GM21576 (cell line): ENCODE results near the gene RSPH10B2.
"Not testable (repeated sequence)": the region's sequence is repeated elsewhere in the genome, so short reads cannot be mapped to it uniquely, and the experiment has no call there.

Experiments used
- ATAC-seq: cut with Tn5 transposase; IDR thresholded peaks from one replicate; pipeline ENCODE4 v1.9.1; 2021; ENCODE audit warnings: mild to moderate bottlenecking, moderate library complexity; ENCODE audit not compliant: unreplicated experiment

Gene RSPH10B2

DNA sequence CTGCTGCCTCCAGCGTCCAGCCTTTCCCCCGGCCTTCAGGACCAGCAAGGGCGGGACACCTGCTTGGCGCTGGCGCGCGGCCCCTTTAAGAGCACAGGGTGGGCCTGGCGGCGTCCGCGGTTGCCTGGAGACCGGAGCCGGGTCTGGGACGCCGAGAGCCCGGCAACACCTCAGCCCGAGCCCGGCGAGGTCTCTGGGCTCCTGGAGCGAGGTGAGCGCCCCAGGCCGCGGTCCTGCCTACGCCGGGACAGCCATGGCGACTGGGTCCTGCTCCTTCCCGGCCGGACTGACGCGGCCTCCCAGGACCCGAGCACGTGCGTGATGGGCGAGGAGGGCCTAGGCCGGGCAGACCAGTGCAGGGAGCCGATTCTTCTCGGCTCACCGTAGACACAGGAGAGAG is at the start of gene RSPH10B2:
Gene RSPH10B2 (plus strand): TSS at position 140 of the 400 bp plus-strand sequence. CDS start 3,575 bp downstream, outside the sequence.
- not testable (repeated sequence) for ATAC-seq

DNA sequence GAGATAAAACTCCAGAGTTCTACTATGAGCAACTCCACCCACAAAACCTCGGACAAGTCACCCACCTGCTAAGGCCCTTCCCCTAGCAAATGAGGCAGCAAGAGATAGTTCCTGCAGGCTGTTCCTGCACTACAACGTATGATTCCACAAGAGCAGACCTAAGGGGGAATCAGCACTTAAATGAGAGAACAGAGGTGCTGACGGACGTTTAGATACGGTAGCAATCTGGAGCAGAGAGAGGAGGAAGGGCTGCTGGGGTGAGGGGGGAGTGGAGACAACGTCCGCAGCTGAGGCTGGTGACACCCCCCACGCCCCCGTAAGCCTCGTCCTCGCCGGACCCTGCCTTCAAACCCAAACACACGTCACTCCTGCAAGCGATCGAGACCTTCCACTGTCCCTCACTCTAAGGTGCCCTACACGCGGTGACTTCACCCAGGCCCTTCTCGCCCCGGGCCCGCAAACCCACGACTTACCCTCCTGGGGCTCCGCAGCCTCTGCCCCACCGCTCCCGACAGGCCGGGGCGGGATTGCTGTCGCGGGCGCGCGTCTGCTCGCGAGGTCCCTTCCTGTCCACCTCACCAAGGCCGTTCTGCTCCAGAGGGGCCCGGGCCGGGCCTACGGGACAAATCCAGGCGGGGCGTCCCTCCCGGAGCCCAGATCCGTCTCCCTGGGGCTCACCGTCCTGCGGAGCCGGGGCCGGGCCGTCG is 47.8 kb upstream of the RSPH10B2 start:
- peak; percentile 24 for ATAC-seq

DNA sequence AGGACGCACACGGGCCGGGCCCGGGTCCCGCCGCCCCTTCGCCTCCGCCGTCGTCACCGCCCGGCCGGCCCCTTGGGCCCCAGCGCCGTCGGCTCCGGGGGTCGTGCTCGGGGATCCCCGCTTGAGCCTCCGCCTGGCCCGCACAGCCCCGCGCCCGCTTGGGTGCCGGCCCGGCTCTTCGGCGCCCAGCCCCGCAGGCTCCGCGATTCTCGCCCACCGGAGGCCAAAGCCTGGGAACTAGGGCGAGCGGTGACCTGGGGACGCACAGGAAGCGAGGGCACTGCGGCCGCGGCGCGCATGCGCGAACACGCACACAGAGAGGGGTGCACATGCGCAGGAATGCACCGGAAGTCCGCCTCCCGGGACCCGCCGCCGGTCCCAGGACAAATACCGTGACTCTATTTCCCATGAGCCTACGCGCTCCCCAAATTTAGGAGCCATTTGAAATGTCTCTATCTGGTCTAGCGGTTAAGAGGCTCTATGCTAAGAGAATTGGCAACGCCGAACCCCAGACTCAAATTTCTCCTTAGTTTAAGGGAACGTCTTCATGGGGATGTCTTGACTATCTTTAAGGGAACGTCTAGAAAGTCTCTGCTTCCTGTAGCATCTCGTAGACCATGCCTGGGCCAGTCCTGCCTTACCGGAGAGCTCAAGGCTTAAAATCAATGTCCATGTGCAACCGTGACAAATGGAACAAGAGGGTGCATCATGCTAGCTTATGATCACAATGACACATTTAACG is 47.1 kb upstream of the RSPH10B2 start, which contains the start of gene ZNF12:
Gene ZNF12 (minus strand): TSS at position 282 of the 742 bp plus-strand sequence. CDS start 1,774 bp downstream, outside the sequence.
- peak; percentile 89 for ATAC-seq

DNA sequence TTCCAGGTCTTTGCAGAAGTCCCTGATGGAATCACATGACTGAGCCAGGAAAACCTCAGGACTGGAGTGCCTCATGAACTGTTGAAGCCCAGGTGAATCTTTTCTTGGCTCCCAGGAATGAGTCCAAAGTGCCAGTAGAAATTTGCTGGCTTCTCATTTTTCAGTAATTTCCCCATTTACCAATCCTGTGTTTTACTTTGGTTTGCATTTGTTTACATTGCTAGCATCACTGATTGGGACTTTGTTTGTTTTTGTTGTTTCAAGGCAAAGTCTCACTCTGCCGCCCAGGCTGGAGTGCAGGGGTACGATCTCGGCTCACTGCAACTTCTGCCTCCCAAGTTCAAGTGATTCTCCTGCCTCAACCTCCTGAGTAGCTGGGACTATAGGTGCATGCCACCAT is 45.6 kb upstream of the RSPH10B2 start:
- no peak for ATAC-seq

DNA sequence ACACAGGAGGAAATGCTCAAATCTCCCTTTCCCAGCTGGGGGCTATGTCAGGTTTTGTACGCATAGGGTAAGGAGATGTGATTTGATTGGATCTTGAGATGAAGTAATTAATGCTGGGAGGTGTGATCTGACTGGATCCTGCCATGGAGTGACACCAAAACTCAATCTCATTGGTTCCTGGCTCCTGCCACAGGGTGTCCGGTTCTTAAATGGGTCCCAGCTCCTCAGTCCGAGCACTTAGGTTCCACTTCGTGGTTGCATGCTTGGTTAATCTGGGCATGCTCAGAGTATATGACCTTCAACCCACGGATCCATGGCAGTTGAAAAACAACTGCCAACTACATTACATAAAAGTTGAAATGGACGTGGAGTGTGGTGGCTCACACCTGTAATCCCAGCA is 44.1 kb upstream of the RSPH10B2 start:
- ATAC-seq = no peak

DNA sequence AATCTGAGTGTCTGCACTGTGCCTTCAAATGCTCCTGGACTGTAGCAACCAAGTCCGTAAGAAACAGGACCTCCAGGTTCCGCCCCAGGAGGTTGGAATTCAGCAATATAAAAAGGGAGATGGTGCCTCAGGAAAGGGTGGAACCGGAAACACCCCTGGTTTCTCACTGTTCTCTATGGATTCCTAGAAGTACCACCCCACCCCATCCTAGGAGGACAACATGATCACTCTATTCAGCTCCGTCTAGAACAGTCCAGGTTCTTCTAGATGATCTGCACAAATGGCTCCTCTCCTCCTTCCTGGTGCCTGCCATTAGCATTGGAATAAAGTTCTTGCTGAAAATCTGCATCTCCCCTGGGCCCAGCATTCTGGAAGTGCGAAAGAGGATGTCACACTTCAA is 39.5 kb upstream of the RSPH10B2 start:
- no peak for ATAC-seq

DNA sequence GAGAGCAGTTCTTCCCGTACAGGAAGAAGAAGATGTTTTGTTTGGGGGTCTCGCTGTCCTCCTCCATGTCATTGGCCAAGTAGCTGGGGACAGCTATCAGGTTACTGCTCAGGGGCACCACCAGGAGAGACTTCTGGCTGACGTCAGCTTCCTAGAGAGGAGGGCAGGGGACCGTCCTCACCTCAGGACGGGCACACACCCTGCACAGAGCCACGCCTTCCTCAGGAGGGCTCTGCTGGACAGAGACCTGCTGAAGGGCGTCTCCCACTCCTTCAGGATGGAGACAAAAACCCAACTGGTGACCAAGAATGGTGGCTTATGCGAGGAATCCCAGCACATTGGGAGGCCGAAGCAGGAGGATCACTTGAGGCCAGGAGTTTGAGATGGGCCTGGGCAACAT is 38.0 kb upstream of the RSPH10B2 start:
- ATAC-seq = not testable (repeated sequence)

DNA sequence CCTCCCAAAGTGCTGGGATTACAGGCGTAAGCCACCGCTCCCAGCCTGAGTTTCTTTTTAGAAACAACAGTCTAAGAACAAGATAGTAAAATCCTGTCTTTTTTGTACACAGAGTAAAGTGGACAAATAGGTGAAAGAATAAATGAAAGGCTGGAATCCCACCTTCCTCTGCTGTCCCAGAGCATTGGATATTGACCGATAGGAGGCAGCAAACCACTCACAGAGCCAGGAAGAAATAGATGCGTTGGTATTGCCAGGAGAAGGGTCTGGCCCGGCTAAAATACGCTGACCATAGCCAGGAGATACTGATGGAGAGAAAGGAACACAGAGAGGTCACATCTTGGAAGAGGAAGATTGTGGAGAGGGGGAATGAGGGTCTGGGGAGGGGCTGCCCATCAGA is 35.8 kb upstream of the RSPH10B2 start:
- ATAC-seq = no peak

DNA sequence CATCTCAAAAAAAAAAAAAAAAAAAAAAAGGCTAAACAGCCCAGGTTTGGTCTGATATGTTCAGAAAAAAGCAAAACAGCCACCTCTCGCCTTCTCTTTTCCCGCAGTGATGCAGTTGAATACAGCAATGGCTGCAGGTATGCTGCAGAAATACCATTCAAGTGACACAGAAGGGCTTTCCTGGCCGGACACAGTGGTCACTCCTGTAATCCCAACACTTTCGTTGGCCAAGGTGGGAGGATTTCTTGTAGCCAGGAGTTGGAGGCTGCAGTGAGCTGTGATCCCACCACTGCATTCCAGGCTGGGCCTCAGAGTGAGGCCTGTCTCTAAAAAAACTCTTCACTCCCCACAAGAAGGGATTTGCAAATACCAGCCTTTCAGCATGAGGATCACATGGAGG is 29.6 kb upstream of the RSPH10B2 start:
- ATAC-seq = not testable (repeated sequence)

DNA sequence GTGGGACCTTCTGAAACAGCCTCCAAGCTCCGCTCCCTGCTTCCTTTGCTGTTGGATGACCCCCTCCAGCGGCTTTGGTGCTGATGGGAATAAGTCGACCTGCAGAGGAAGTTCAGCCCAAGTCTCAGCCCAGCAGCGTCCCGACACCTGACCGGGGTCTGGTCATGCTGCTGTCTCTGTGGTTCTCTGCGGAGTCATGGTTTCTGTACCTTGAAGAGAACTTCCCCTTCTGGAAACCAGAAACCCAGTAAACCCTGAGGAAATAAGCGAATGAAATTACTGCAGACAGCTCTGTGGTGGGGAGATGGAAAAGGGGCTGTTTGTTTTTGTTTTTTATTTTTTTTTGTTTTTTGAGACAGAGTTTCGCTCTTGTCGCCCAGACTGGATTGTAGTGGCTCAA is 28.9 kb upstream of the RSPH10B2 start:
- ATAC-seq = peak; percentile 73

DNA sequence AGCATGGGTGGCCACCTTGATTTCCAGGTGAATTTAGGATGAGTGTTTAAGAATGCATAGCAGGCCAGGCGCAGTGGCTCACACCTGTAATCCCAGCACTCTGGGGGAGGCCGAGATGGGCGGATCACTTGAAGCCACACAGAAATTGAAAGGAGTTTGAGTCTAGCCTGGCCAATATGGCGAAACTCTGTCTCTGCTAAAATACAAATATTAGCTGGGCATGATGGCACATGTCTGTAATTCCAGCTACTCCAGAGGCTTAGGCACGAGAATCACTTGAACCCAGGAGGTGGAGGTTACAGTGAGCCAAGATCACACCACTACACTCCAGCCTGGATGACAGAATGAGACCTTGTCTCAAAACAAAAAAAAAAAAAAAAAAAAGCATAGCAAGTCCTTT is 27.6 kb upstream of the RSPH10B2 start:
- not testable (repeated sequence) for ATAC-seq

DNA sequence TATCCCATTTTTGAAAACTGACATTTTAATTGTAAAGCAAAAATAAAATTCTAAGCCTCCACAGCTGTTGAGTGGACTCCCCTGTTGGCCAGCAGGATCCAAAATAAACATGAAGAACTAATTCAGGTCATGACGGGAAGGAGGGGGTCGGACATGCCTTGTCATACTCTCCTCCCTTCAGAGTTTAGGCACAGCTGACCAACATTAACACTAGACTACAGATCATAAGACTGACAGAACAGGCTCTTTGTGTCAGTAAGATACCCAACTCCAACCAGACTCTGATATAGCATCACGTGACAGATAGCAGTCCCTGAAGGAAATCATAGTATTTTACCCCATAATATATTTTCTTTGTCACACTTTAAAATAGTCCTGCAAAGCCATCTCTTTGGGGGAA is 26.2 kb upstream of the RSPH10B2 start:
- ATAC-seq = no peak

DNA sequence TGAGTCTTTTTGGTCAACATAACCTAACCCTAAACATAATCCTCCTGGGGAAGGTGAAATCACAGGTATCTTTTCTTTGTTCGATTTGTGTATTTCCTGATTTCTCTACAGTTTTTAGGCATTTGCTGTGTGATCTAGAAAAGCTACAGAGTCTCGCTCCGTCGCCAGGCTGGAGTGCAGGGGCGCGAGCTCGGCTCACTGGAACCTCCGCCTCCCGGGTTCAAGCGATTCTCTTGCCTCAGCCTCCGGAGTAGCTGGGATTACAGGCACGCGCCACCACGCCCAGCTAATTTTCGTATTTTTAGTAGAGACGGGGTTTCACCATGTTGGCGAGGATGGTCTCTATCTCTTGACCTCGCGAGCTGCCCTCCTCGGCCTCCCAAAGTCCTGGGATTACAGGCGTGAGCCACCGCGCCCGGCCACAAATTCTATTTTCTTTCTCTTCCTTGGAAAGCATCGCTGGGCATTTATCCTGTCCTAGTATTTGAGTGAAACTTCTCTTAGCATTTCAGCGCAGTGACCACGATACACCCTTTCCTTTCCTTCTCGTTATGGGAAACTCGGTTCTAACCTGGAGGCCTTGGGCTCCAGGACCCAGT is 24.9 kb upstream of the RSPH10B2 start:
- ATAC-seq = not testable (repeated sequence)

DNA sequence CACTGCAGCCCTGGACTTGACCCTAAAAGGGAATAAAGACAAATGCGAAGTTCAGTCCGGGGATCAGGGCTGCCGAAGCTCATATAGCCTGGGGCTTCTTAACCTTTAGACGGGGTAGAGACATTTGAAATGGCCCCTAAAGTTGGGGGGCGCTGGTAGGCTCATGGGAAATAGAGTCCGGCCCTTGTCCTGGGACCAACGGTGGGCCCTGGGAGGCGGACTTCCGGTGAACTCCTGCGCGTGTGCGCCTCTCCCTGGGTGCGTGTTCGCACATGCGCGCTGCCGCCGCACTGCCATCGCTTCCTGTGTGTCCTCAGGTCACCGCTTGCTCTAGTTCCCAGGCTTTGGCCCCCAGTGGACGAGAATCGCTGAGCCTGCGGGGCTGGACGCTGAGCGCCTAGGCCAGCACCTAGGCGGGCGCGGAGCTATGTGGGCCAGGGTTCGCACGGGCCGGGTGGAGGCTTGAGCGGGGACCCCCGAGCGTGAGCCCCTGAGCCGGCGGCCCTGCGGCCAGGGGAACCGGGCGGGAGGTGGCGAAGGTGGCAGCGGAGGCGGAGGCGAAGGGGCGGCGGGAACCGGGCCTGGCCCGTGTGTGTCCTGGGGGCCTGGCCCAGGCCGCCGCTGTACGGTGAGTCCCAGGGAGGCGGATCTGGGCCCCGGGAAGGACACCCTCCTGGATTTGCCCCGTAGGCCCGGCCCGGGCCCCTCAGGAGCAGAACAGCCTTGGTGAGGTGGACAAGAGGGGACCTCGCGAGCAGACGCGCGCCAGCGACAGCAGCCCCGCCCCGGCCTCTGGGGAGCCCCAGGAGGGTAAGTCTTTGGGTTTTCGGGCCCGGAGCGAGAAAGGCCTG is 24.2 kb upstream of the RSPH10B2 start:
- peak; percentile 88 for ATAC-seq

DNA sequence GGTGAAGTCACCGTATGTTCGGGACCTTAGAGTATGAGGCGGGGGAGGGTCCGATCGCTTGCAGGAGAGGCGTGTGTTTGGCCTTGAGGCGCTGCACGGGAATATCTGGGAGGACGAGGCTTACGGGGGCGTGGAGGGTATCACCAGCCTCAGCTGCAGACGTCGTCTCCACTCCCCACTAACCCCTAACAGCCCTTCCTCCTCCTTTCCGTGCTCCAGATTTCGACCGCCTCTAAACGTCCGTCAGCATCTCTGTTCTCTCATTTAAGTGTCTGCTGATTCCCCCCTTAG is 23.6 kb upstream of the RSPH10B2 start:
- no peak for ATAC-seq

DNA sequence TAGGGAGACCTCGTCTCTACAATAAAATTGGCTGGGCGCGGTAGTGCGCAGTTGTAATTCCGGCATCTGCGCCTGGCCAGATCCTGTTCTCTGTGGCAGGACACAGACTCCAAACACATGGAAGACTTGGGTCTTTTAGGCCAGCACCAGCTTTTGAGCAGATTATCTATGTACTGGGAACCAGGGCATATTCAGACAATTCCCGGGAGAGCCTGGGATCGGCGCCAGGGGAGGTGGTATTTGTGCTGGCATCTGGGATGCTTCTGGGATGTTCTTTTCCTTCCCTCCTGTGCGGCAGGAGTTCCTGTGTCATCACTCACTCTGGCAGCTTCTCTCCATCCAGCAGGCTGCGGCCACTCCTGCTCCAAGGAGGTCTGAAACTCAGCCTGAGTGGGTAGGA is 15.5 kb upstream of the RSPH10B2 start:
- not testable (repeated sequence) for ATAC-seq

DNA sequence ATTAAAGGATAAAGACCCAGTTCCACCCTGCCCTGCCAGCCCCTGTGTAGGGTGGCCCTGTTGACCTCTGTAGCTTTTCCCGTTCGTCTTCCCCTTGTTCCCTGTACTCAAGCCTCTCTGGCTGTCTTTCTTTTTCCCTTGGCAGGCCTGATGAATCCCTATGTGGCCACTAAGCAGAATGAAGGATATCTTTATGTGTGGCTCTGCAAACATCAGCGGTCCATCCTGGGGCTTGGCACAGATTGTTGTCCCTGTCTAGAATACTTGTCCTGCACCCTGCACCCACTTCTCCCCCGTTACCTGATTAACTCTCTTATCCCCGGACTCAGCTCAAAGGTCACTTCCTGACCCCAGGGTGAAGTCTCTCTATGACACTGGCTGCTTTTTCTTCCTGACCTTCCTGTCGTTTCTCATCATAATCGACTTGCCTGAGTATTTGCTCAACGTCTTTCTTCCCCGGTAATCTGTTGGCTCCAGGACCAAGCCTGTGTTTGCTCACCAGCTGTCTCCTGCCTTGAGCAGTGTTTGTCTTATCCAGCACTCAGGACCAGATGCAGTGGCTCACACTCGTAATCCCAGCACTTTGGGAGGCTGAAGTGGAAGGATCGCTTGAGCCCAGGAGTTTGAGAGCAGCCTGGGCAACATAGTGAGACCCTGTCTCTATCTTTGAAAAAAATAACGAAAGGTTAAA is 9.3 kb upstream of the RSPH10B2 start:
- ATAC-seq = not testable (repeated sequence)

DNA sequence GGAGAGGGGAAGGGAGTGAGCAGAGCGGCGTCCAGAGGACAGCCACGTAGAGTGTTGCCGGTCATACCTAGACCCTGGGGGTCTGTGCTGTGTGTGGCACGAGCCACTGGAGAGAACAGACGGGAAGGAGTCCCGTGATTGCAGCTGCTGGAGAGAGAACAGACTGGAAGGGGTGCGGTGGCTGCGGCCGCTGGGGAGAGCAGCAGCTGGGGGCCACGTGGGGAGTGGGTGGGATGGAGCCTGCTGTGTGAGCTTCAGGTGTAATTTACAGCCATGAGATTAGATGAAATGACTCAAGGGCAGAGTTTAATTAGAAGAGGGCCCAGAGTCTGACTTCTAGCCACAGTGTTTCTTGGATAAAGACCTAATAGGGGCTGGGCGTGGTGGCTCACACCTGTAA is 4.6 kb upstream of the RSPH10B2 start:
- not testable (repeated sequence) for ATAC-seq

DNA sequence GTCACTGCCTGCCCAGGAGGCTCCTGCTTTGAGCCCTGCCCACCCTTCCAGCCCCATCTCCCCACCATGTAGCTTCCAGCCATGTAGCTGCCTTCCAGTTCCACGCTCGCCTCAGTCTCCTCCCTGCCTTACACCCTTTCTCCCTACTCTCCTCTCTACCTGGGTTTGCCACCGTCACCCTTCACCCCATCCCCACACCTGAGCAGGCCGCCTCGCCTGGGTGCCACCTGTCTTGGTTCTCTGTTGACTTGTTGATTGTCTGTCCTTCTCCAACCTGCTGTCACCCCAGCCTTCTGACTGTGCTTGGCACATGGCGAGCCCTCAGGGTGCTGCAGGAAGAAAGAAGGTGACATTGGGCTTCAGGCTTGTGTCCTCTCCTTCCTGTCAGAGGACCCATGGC is 3.7 kb upstream of the RSPH10B2 start:
- not testable (repeated sequence) for ATAC-seq

DNA sequence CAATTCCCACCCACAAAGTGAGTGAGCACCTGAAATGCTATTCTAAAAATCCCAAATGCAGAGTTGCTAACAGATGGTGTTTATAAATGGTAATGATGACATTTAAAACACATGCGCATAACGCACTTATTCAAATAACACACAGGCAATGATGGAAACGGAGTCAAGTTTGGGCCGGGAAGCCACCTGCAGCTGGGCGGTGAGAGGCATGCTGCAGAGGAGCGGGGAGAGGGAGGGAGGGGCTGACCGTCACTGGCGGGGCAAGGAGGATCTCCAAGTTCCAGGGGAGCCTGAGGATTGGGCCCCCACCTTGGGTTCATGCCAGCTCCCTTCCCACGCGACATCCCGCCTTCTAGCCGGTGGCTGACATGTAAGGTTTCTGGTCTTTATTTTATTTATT is 7.3 kb downstream of the RSPH10B2 start:
- not testable (repeated sequence) for ATAC-seq
